HepG2 (cell line): ENCODE measurements around the gene GPR149. TPM values are rescaled to one million over a fixed set of nuclear protein-coding genes. Genes with fewer than 3 reads are reported as not detected.

Experiments
- ATAC-seq: fragments of 200-7000 bp; cut with Tn5 transposase; 3 replicates; pipeline ENCODE4 v1.9.1; 2020; ENCODE audit warnings: mild to moderate bottlenecking, moderate library complexity
- BruUV-seq: library from RNA; stranded (reverse); fragments of 400-500 nt; replicated peaks from 2 replicates; lab custom pipeline; 2021; lab: Mats Ljungman, UMichigan
- CTCF ChIA-PET: fragments of 300-600 bp; formaldehyde crosslinking; extraction: SDS; loops from one replicate; lab custom pipeline; 2021; ENCODE audit warnings: low total read pairs, inconsistent platforms, low intra/inter-chr PET ratio; lab: Yijun Ruan, JAX
- POLR2A ChIA-PET: fragments of 350-600 bp; sonication (Branson Sonifier 250); formaldehyde crosslinking; loops from one replicate; lab custom pipeline; 2020; ENCODE audit warnings: antibody characterized with exemption, inconsistent platforms; lab: Yijun Ruan, JAX
- DNase-seq: peaks from one replicate; pipeline ENCODE4 v3.0.0-alpha.2; 2015; ENCODE audit warnings: low spot score
- FAIRE-seq: peaks from 3 replicates; lab custom pipeline; 2011; peaks lifted over from hg19 to GRCh38; lab: Jason Lieb, UNC
- H2AFZ ChIP-seq: one replicate; pipeline ENCODE4 v1.6.1; 2011; ENCODE audit warnings: low read length, inconsistent platforms
- H3K27ac ChIP-seq: fragments of 300-600 bp; 3 replicates; pipeline ENCODE4 v1.8.0; 2011; ENCODE audit warnings: mixed run types, mild to moderate bottlenecking, mixed read lengths, low read length, inconsistent platforms; ENCODE audit not compliant: insufficient read depth; ENCODE audit errors: extremely low read length
- H3K27me3 ChIP-seq, 2 experiments: fragments of 200-600 bp in 1 of 2; 2 replicates in 1 of 2; 3 replicates in 1 of 2; pipeline versions ENCODE4 v1.6.0 to v1.8.0; 2011; ENCODE audit warnings: low read length in 2 of 2, mild to moderate bottlenecking in 2 of 2, moderate library complexity in 2 of 2, inconsistent platforms in 1 of 2; ENCODE audit not compliant: insufficient read depth in 2 of 2, control insufficient read depth in 1 of 2
- H3K36me3 ChIP-seq, 2 experiments: fragments of 200-600 bp in 1 of 2; replicated peaks in 1 of 2; 2 replicates in 1 of 2; 3 replicates in 1 of 2; pipeline versions ENCODE4 v1.5.1 to v1.8.0; 2011; ENCODE audit warnings: low read length in 2 of 2, inconsistent platforms in 1 of 2; ENCODE audit not compliant: insufficient read depth in 2 of 2, control insufficient read depth in 1 of 2
- H3K4me1 ChIP-seq: 2 replicates; pipeline ENCODE4 v1.5.1; 2012; ENCODE audit warnings: low read length, inconsistent platforms; ENCODE audit not compliant: insufficient read depth
- H3K4me2 ChIP-seq: 2 replicates; pipeline ENCODE4 v1.6.0; 2011; ENCODE audit warnings: low read depth, low read length, inconsistent platforms
- H3K4me3 ChIP-seq, 3 experiments: fragments of 200-600 bp in 1 of 3; sonication (generic), shearing (Covaris generic) in 1 of 3; replicated peaks in 1 of 3; 2 replicates each; pipeline ENCODE4 v1.5.1; 2011 to 2016; ENCODE audit warnings: low read length in 3 of 3, inconsistent platforms in 2 of 3, low read depth in 2 of 3, mild to moderate bottlenecking in 2 of 3, control low read depth in 1 of 3, mixed read lengths in 1 of 3; ENCODE audit not compliant: insufficient read depth in 1 of 3
- H3K79me2 ChIP-seq: one replicate; pipeline ENCODE4 v1.6.1; 2011; ENCODE audit warnings: low read length, inconsistent platforms; ENCODE audit not compliant: insufficient read depth
- H3K9ac ChIP-seq: 2 replicates; pipeline ENCODE4 v1.6.0; 2011; ENCODE audit warnings: mild to moderate bottlenecking, low read depth, low read length, inconsistent platforms; ENCODE audit not compliant: insufficient read depth
- H3K9me3 ChIP-seq: 2 replicates; pipeline ENCODE4 v1.5.1; 2012; ENCODE audit warnings: mild to moderate bottlenecking, low read length
- H4K20me1 ChIP-seq: 2 replicates; pipeline ENCODE4 v1.6.0; 2011; ENCODE audit warnings: inconsistent platforms, mild to moderate bottlenecking, low read length, moderate library complexity; ENCODE audit not compliant: insufficient read depth
- EEA1 ChIP-seq: sonication (generic); formaldehyde crosslinking; IDR thresholded peaks from 2 replicates; pipeline ENCODE4 v1.5.1; 2020; ENCODE audit warnings: mild to moderate bottlenecking, missing genetic modification reagents, borderline replicate concordance
- ELF1 ChIP-seq: sonication (generic); formaldehyde crosslinking; IDR thresholded peaks from 2 replicates; pipeline ENCODE4 v1.4.0; 2020; ENCODE audit warnings: missing genetic modification reagents
- HBP1 ChIP-seq: IDR thresholded peaks from 2 replicates; pipeline ENCODE4 v1.6.1; 2016; ENCODE audit warnings: low read depth, control low read depth
- KLF11 ChIP-seq: IDR thresholded peaks from 2 replicates; pipeline ENCODE4 v1.6.1; 2016; ENCODE audit warnings: missing compliant biosample characterization
- KLF16 ChIP-seq, 2 experiments: sonication (generic) in 1 of 2; formaldehyde crosslinking in 1 of 2; IDR thresholded peaks; 2 replicates each; pipeline versions ENCODE4 v1.6.1 to v1.8.0; 2016 to 2023; ENCODE audit warnings: missing genetic modification reagents in 2 of 2, missing compliant biosample characterization in 1 of 2
- LRRFIP1 ChIP-seq: sonication (generic); formaldehyde crosslinking; conservative IDR thresholded peaks from 2 replicates; pipeline ENCODE4 v1.4.0; 2020; ENCODE audit warnings: missing genetic modification reagents
- MTF1 ChIP-seq: sonication (generic); formaldehyde crosslinking; IDR thresholded peaks from 2 replicates; pipeline ENCODE4 v1.5.0; 2020; ENCODE audit warnings: missing genetic modification reagents
- PCBP1 ChIP-seq: fragments of 200-400 bp; formaldehyde crosslinking; IDR thresholded peaks from 2 replicates; pipeline ENCODE4 v1.6.1; 2017; ENCODE audit warnings: mild to moderate bottlenecking, low read depth, low read length, borderline replicate concordance
- PRMT3 ChIP-seq: sonication (generic); formaldehyde crosslinking; IDR thresholded peaks from 2 replicates; pipeline ENCODE4 v1.8.1; 2022; ENCODE audit warnings: low read depth, mild to moderate bottlenecking, moderate library complexity, missing genetic modification reagents, borderline replicate concordance
- REST ChIP-seq, 2 experiments: IDR thresholded peaks; 2 replicates each; pipeline ENCODE4 v1.6.1; 2011 to 2012; ENCODE audit warnings: low read length in 2 of 2, borderline replicate concordance in 1 of 2, low read depth in 1 of 2, mild to moderate bottlenecking in 1 of 2, moderate library complexity in 1 of 2
- RXRB ChIP-seq: IDR thresholded peaks from 2 replicates; pipeline ENCODE4 v1.6.1; 2016; ENCODE audit warnings: borderline replicate concordance, missing genetic modification reagents, missing compliant biosample characterization
- ZBTB8A ChIP-seq: sonication (generic); formaldehyde crosslinking; IDR thresholded peaks from 2 replicates; pipeline ENCODE4 v1.4.0; 2020; ENCODE audit warnings: mild to moderate bottlenecking, low read depth, missing genetic modification reagents, borderline replicate concordance
- WGBS: methylation state at CpG from one replicate; pipeline ENCODE4 v1.1.6; 2017; ENCODE audit warnings: low lambda C conversion rate; 5-methylcytosine and 5-hydroxymethylcytosine counted together
- in situ Hi-C: cut with HindIII; loops from 2 replicates; pipeline ENCODE4 v1.10.0; 2017; ENCODE audit warnings: low pct_unique_long_range_greater_than_20kb; ENCODE audit not compliant: extremely low pct_ligation_motif_present
- intact Hi-C: fragments of 100-400 bp; cut with micrococcal nuclease; formaldehyde crosslinking; loops from one replicate; pipeline ENCODE4 v1.10.0; 2022; ENCODE audit not compliant: unreplicated experiment
- polyA plus RNA-seq, 8 experiments: library from polyadenylated mRNA; depleted of rRNA in 3 of 8; stranded (reverse) in 7 of 8; unstranded in 1 of 8; fragments of >200 nt; fragmentation: Illumina TruSeq in 4 of 8; extraction: Trizol in 4 of 8; gene quantifications; 2 replicates each; pipeline versions ENCODE4 v1.2.1 to v1.2.3, GENCODE V29; 2011 to 2016; ENCODE audit warnings: low read depth in 4 of 8, missing spikeins in 1 of 8, mixed read lengths in 1 of 8; ENCODE audit not compliant: insufficient read depth in 1 of 8
- total RNA-seq, 5 experiments: library from RNA; depleted of rRNA; stranded (reverse); fragments of >200 nt; fragmentation: Illumina TruSeq; extraction: Trizol; gene quantifications; 2 replicates each; pipeline ENCODE4 v1.2.3, GENCODE V29; 2016; ENCODE audit warnings: low read depth in 1 of 5

GPR149 gene
- total and polyA plus RNA-seq, 2 of the 13 experiments (the other 11 are each of a cell fraction or from before 2014, with no cell fraction given) = not detected

GRCh38 chr3:154398084-154398967 is 31.7 kb downstream of the GPR149 start:
- CTCF ChIA-PET = no interaction called here
- no peak for FAIRE-seq
- POLR2A ChIA-PET = no interaction called here
- Histone ChIP-seq H3K79me2 (no peaks in the 10 kb centered on the region), H2AFZ (no peak overlapping the region), H3K4me2 (no peak overlapping the region), H3K9ac (no peak overlapping the region), H3K4me3 (no peak overlapping the region), H4K20me1 (no peaks in the 10 kb centered on the region), H3K27ac (no peak overlapping the region), H3K36me3 (no peaks in the 10 kb centered on the region), H3K9me3 (no peaks in the 10 kb centered on the region), H3K27me3 (no peaks in the 10 kb centered on the region), H3K4me1 (no peaks in the 10 kb centered on the region)
- in situ Hi-C loops = no loop called here
- BruUV-seq = no TSS peak
- intact Hi-C loops = no loop called here
- no peak for DNase-seq
- WGBS = 2% methylated on average over 3 of the region's 3 CpGs
- no peak for ATAC-seq
- no peak for TF ChIP-seq MTF1 (CRISPR knock-in tag)
- TF ChIP-seq LRRFIP1 = no peak
- no peak for TF ChIP-seq EEA1 (CRISPR knock-in tag)
- no peak for TF ChIP-seq ELF1 (CRISPR knock-in tag)
- TF ChIP-seq REST (IDR thresholded peaks at IDR 0.05; ENCODE audit: borderline replicate concordance in 1 of 2, low read depth in 1 of 2, low read length in 2 of 2) = no peak
- no peak for TF ChIP-seq PCBP1
- TF ChIP-seq ZBTB8A (CRISPR knock-in tag) = no peak
- TF ChIP-seq KLF11 (CRISPR knock-in tag) = no peak
- TF ChIP-seq KLF16 (CRISPR knock-in tag; IDR thresholded peaks at IDR 0.05) = no peak
- no peak for TF ChIP-seq PRMT3 (CRISPR knock-in tag)
- no peak for TF ChIP-seq HBP1 (CRISPR knock-in tag)
- TF ChIP-seq RXRB = no peak
